Neuronal stem cell (in vitro differentiated cells): Measurements from ENCODE around the gene CHD6.

Experiments
- DNase-seq: peaks from one replicate; pipeline ENCODE4 v3.0.0-alpha.2; 2013; ENCODE audit warnings: low spot score
- H2AFZ ChIP-seq: one replicate; pipeline ENCODE4 v1.6.1; 2013; ENCODE audit warnings: mild to moderate bottlenecking, low read length, inconsistent platforms
- H2AK5ac ChIP-seq: 2 replicates; pipeline ENCODE4 v1.6.1; 2013; ENCODE audit warnings: low read depth, mild to moderate bottlenecking, inconsistent platforms, low read length, moderate library complexity, mixed read lengths
- H2BK120ac ChIP-seq: 2 replicates; pipeline ENCODE4 v1.6.1; 2013; ENCODE audit warnings: low read depth, mild to moderate bottlenecking, inconsistent platforms, low read length, moderate library complexity, mixed read lengths
- H2BK12ac ChIP-seq: one replicate; pipeline ENCODE4 v1.6.1; 2013; ENCODE audit warnings: low read length, inconsistent platforms
- H2BK15ac ChIP-seq: 2 replicates; pipeline ENCODE4 v1.6.1; 2013; ENCODE audit warnings: mild to moderate bottlenecking, low read length, inconsistent platforms, mixed read lengths
- H2BK5ac ChIP-seq: one replicate; pipeline ENCODE4 v1.6.1; 2013; ENCODE audit warnings: inconsistent platforms, mild to moderate bottlenecking, low read length, moderate library complexity
- H3K14ac ChIP-seq: one replicate; pipeline ENCODE4 v1.6.1; 2013; ENCODE audit warnings: low read length, inconsistent platforms
- H3K18ac ChIP-seq: 2 replicates; pipeline ENCODE4 v1.6.1; 2013; ENCODE audit warnings: low read length, inconsistent platforms
- H3K23ac ChIP-seq: 2 replicates; pipeline ENCODE4 v1.6.1; 2013; ENCODE audit warnings: low read depth, mild to moderate bottlenecking, mixed read lengths, low read length, inconsistent platforms; ENCODE audit not compliant: poor library complexity
- H3K27ac ChIP-seq: replicated peaks from 3 replicates; pipeline ENCODE4 v1.5.1; 2013; ENCODE audit warnings: low read length, inconsistent platforms
- H3K27me3 ChIP-seq, 3 experiments: 2 replicates each; pipeline ENCODE4 v1.6.1; 2013; ENCODE audit warnings: low read length in 3 of 3, mild to moderate bottlenecking in 2 of 3, inconsistent platforms in 1 of 3, low read depth in 1 of 3, mixed read lengths in 1 of 3, moderate library complexity in 1 of 3; ENCODE audit not compliant: control insufficient read depth in 3 of 3, insufficient read depth in 3 of 3
- H3K36me3 ChIP-seq, 2 donors: replicated peaks in 1 of 2; 2 replicates each; pipeline ENCODE4 v1.6.1; 2013; ENCODE audit warnings: low read length in 2 of 2; ENCODE audit not compliant: control insufficient read depth in 2 of 2, insufficient read depth in 2 of 2
- H3K4ac ChIP-seq: 2 replicates; pipeline ENCODE4 v1.6.1; 2013; ENCODE audit warnings: inconsistent platforms, mild to moderate bottlenecking, low read length, moderate library complexity
- H3K4me1 ChIP-seq, 2 donors: 1 replicate in 1 of 2; 2 replicates in 1 of 2; pipeline ENCODE4 v1.6.1; 2013; ENCODE audit warnings: low read length in 2 of 2, low read depth in 1 of 2; ENCODE audit not compliant: control insufficient read depth in 2 of 2, insufficient read depth in 1 of 2
- H3K4me2 ChIP-seq: one replicate; pipeline ENCODE4 v1.6.1; 2013; ENCODE audit warnings: mild to moderate bottlenecking, low read length, inconsistent platforms; ENCODE audit not compliant: insufficient read depth, poor library complexity, severe bottlenecking
- H3K4me3 ChIP-seq, 2 donors: 2 replicates each; pipeline ENCODE4 v1.5.1; 2013; ENCODE audit warnings: low read length in 2 of 2, mild to moderate bottlenecking in 2 of 2, inconsistent platforms in 1 of 2, moderate library complexity in 1 of 2
- H3K79me1 ChIP-seq: one replicate; pipeline ENCODE4 v1.6.1; 2013; ENCODE audit warnings: low read depth, mild to moderate bottlenecking, inconsistent platforms, low read length, moderate library complexity
- H3K9ac ChIP-seq: one replicate; pipeline ENCODE4 v1.6.1; 2013; ENCODE audit warnings: mild to moderate bottlenecking, low read depth, low read length, inconsistent platforms; ENCODE audit not compliant: poor library complexity
- H3K9me3 ChIP-seq, 2 donors: replicated peaks in 1 of 2; 2 replicates each; pipeline versions ENCODE3 to v1.6.1; 2013; ENCODE audit warnings: low read length in 2 of 2, mild to moderate bottlenecking in 2 of 2, inconsistent platforms in 1 of 2, low read depth in 1 of 2, mixed read lengths in 1 of 2, moderate library complexity in 1 of 2; ENCODE audit not compliant: control insufficient read depth in 2 of 2, insufficient read depth in 1 of 2
- H4K8ac ChIP-seq: one replicate; pipeline ENCODE4 v1.6.1; 2013; ENCODE audit warnings: low read depth, mild to moderate bottlenecking, inconsistent platforms, low read length, moderate library complexity
- H4K91ac ChIP-seq: one replicate; pipeline ENCODE4 v1.6.1; 2013; ENCODE audit warnings: low read length, low read depth, mild to moderate bottlenecking, inconsistent platforms; ENCODE audit not compliant: poor library complexity
- WGBS, 2 donors: extraction: QIAGEN DNeasy Blood & Tissue Kit; methylation state at CpG; one replicate each; pipeline ENCODE4 v1.1.7; 2013; ENCODE audit warnings: missing lambda C conversion rate in 2 of 2, mixed read lengths in 1 of 2; ENCODE audit not compliant: insufficient read length in 2 of 2, insufficient replicate concordance in 1 of 2; ENCODE audit errors: extremely low coverage in 2 of 2; 5-methylcytosine and 5-hydroxymethylcytosine counted together

The CHD6 gene

GRCh38 chr20:41575412-41575811 is 42.8 kb downstream of the CHD6 start:
- peaks cover 2% of the 10 kb centered on the region for H3K79me1 ChIP-seq
- H4K91ac ChIP-seq = no peak overlapping the region
- no peak overlapping the region for H2BK12ac ChIP-seq
- no peak overlapping the region for H2AFZ ChIP-seq
- H3K27ac ChIP-seq = no peak overlapping the region
- H3K4me2 ChIP-seq = no peak overlapping the region
- H3K9me3 ChIP-seq = peaks cover 5 to 12% of the 10 kb centered on the region in 2 donors
- H3K4ac ChIP-seq = no peak overlapping the region
- no peak overlapping the region for H2BK120ac ChIP-seq
- no peaks in the 10 kb centered on the region for H3K36me3 ChIP-seq
- H3K18ac ChIP-seq = no peak overlapping the region
- no CpG with 5 or more reads among the region's 3 CpGs for WGBS, 2 donors
- H3K9ac ChIP-seq = no peak overlapping the region
- no peak overlapping the region for H3K14ac ChIP-seq
- H4K8ac ChIP-seq = no peak overlapping the region
- no peaks in the 10 kb centered on the region for H3K27me3 ChIP-seq
- no peak overlapping the region for H2AK5ac ChIP-seq
- H3K23ac ChIP-seq = no peak overlapping the region
- H2BK15ac ChIP-seq = no peak overlapping the region
- no peak overlapping the region for H3K4me3 ChIP-seq
- H3K4me1 ChIP-seq = peaks cover 0 to 8% of the 10 kb centered on the region in 2 donors
- DNase-seq = no peak
- no peak overlapping the region for H2BK5ac ChIP-seq

GRCh38 chr20:41574802-41575389 is 43.3 kb downstream of the CHD6 start:
- Histone ChIP-seq H3K4me2 (no peak overlapping the region), H3K9ac (no peak overlapping the region), H2BK15ac (no peak overlapping the region), H2BK5ac (no peak overlapping the region), H3K9me3 (peaks cover 5 to 12% of the 10 kb centered on the region in 2 donors), H2AFZ (no peak overlapping the region), H3K4me3 (no peak overlapping the region), H2AK5ac (no peak overlapping the region), H3K14ac (no peak overlapping the region), H3K27me3 (no peaks in the 10 kb centered on the region), H2BK120ac (no peak overlapping the region), H3K79me1 (peaks cover 2% of the 10 kb centered on the region), H4K91ac (no peak overlapping the region), H3K4ac (no peak overlapping the region), H3K27ac (no peak overlapping the region), H3K23ac (no peak overlapping the region), H3K18ac (no peak overlapping the region), H3K4me1 (peaks cover 0 to 8% of the 10 kb centered on the region in 2 donors), H2BK12ac (no peak overlapping the region), H3K36me3 (no peaks in the 10 kb centered on the region), H4K8ac (no peak overlapping the region)
- DNase-seq = no peak
- no CpG with 5 or more reads among the region's 7 CpGs for WGBS, 2 donors

DNA sequence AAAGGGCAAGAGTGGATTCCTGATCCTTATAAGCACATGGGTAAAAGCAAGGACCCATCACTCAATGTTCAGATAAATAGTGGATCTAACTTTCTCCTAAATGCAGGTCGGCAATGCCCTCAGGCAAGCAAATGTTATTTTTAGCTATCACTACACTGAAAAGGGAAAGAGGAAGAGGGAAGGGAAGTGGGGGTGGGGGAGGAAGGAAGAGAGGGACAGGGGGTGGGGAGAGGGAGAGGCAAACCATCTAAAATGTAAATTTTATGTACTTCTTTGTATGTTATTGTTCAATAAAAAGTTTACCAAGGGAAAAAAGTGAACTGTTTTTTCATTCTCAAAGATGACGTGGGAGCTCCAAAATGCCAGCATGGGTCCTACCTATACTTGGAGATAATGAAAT is 44.2 kb downstream of the CHD6 start:
- Histone ChIP-seq H3K23ac (no peak overlapping the region), H2AK5ac (no peak overlapping the region), H2AFZ (no peak overlapping the region), H3K4ac (no peak overlapping the region), H3K4me3 (no peak overlapping the region), H2BK120ac (no peak overlapping the region), H3K36me3 (no peaks in the 10 kb centered on the region), H3K27ac (no peak overlapping the region), H3K79me1 (peaks cover 2% of the 10 kb centered on the region), H2BK5ac (no peak overlapping the region), H3K14ac (no peak overlapping the region), H3K27me3 (no peaks in the 10 kb centered on the region), H3K9ac (no peak overlapping the region), H4K8ac (no peak overlapping the region), H3K4me1 (peaks cover 0 to 8% of the 10 kb centered on the region in 2 donors), H3K9me3 (peaks cover 5 to 12% of the 10 kb centered on the region in 2 donors), H2BK12ac (no peak overlapping the region), H4K91ac (no peak overlapping the region), H3K18ac (no peak overlapping the region), H3K4me2 (no peak overlapping the region), H2BK15ac (no peak overlapping the region)
- no CpG with 5 or more reads among the region's 2 CpGs for WGBS, 2 donors
- DNase-seq = no peak

GRCh38 chr20:41572010-41572572 is 46.1 kb downstream of the CHD6 start:
- H2AK5ac ChIP-seq = no peak overlapping the region
- peaks cover 0 to 3% of the 10 kb centered on the region in 2 donors for H3K4me1 ChIP-seq
- H2BK120ac ChIP-seq = no peak overlapping the region
- no CpG with 5 or more reads among the region's 3 CpGs for WGBS, 2 donors
- no peaks in the 10 kb centered on the region for H3K27me3 ChIP-seq
- peak overlapping the region; percentile 6 for H3K18ac ChIP-seq
- no peak overlapping the region for H4K8ac ChIP-seq
- DNase-seq = no peak
- no peak overlapping the region for H3K23ac ChIP-seq
- H3K4ac ChIP-seq = no peak overlapping the region
- no peak overlapping the region for H3K27ac ChIP-seq
- H3K4me2 ChIP-seq = no peak overlapping the region
- no peak overlapping the region for H2AFZ ChIP-seq
- no peak overlapping the region for H3K4me3 ChIP-seq
- no peak overlapping the region for H2BK15ac ChIP-seq
- H2BK5ac ChIP-seq = no peak overlapping the region
- H3K79me1 ChIP-seq = peaks cover 5% of the 10 kb centered on the region
- no peak overlapping the region for H3K14ac ChIP-seq
- H4K91ac ChIP-seq = no peak overlapping the region
- H3K9me3 ChIP-seq = peaks cover 5 to 12% of the 10 kb centered on the region in 2 donors
- no peak overlapping the region for H3K9ac ChIP-seq
- peaks cover 0 to 2% of the 10 kb centered on the region in 2 donors for H3K36me3 ChIP-seq
- H2BK12ac ChIP-seq = no peak overlapping the region
